LNCAP (cell line): ENCODE data around the gene TEAD1.

ENCODE experiments used
- CTCF ChIP-seq: fragments of 450-650 bp; IDR thresholded peaks from 2 replicates; pipeline ENCODE4 v1.5.1; 2017; ENCODE audit warnings: mild to moderate bottlenecking

Gene TEAD1

GRCh38 chr11:12880327-12880726 is 206.1 kb downstream of the TEAD1 start:
- TF ChIP-seq CTCF = no peak

GRCh38 chr11:12882670-12883069 is 208.4 kb downstream of the TEAD1 start:
- no peak for TF ChIP-seq CTCF

- TF ChIP-seq CTCF = no peak
Observed at GRCh38 chr11:12884751-12885318, 210.6 kb downstream of the TEAD1 start.

- TF ChIP-seq CTCF = no peak
Observed at GRCh38 chr11:12885717-12886239, 211.6 kb downstream of the TEAD1 start.

GRCh38 chr11:12886508-12886907 is 212.3 kb downstream of the TEAD1 start:
- TF ChIP-seq CTCF = no peak

- TF ChIP-seq CTCF = peak; percentile 73
Observed at GRCh38 chr11:12888525-12889158, 214.4 kb downstream of the TEAD1 start.

GRCh38 chr11:12889243-12889642 is 215.0 kb downstream of the TEAD1 start:
- TF ChIP-seq CTCF = no peak
